ENCODE data around the gene PDE8A. TPM values are rescaled to one million over a fixed set of nuclear protein-coding genes. Genes with fewer than 3 reads are reported as not detected.

Gene PDE8A
- total and polyA plus RNA-seq, 4 donors: 11.2 to 47.5 (median 16.6) TPM

DNA sequence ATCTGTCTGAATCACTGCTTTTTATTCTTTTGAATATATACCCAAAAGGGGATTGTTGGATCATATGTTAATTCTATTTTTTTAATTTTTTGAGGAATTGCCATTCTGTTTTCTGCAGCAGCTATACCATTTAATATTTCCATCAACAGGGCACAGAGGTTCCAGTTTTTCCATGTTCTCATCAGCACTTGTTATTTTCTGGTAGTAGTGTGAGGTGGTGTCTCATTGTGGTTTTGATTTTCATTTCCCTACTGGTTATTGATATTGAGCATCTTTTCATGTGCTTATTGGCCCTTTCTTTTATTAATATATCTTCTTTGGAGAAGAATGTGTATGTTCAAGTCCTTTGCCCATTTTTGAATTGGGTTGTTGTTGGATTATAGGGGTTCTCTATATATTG, 68.1 kb downstream of the PDE8A start:
- Histone ChIP-seq H3K9me3 (ENCODE audit: control insufficient read depth in 4 of 4, low read length in 3 of 4) (no peaks in the 10 kb centered on the region), H3K27me3 (ENCODE audit: control insufficient read depth in 4 of 4, insufficient read depth in 4 of 4, low read length in 3 of 4) (no peaks in the 10 kb centered on the region), H3K4me3 (ENCODE audit: low read depth in 1 of 3, low read length in 3 of 3) (no peak overlapping the region), H3K4me1 (ENCODE audit: control insufficient read depth in 4 of 4, insufficient read depth in 4 of 4, low read length in 3 of 4) (peaks cover 0 to 8% (median 3%) of the 10 kb centered on the region in 4 donors), H3K9ac (ENCODE audit: low read depth in 1 of 2, low read length in 2 of 2) (no peak overlapping the region), H3K36me3 (ENCODE audit: control insufficient read depth in 4 of 4, insufficient read depth in 3 of 4, low read depth in 1 of 4, low read length in 3 of 4) (no peaks in the 10 kb centered on the region), H3K27ac (ENCODE audit: low read depth in 1 of 2, low read length in 2 of 2) (no peak overlapping the region)
- TF ChIP-seq JUND (IDR thresholded peaks at IDR 0.05): no peak
- TF ChIP-seq YY1 (IDR thresholded peaks at IDR 0.05): no peak
- TF ChIP-seq FOXA1 (IDR thresholded peaks at IDR 0.05): no peak
- DNase-seq (ENCODE audit: low spot score): no peak

DNA sequence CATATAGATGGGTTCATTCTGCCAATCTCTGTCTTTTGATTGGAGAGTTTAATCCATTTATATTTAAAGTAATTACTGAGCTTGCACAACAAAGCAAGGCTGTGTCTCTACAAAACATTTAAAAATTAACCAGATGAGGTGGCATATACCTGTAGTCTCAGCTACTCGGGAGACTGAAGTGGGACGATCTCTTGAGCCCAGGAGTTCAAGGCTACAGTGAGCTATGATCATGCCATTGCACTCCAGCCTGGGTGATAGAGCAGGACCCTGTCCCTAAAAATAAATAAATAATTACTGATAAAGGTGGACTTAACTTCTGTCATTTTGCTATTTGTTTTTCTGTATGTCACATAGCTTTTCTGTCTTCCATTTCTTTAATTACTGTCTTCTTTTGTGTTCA, 78.1 kb downstream of the PDE8A start:
- peaks cover 0 to 2% (median 0%) of the 10 kb centered on the region in 4 donors for H3K36me3 ChIP-seq (ENCODE audit: control insufficient read depth in 4 of 4, insufficient read depth in 3 of 4, low read depth in 1 of 4, low read length in 3 of 4)
- WGBS: 31% methylated on average over 2 of the region's 2 CpGs
- TF ChIP-seq EGR1 (IDR thresholded peaks at IDR 0.05; ENCODE audit: low read depth in 2 of 2): no peak
- TF ChIP-seq CTCF (IDR thresholded peaks at IDR 0.05; ENCODE audit: low read depth, low read length, missing input control): no peak
- TF ChIP-seq NR2F2 (IDR thresholded peaks at IDR 0.05): no peak
- TF ChIP-seq JUND (IDR thresholded peaks at IDR 0.05): no peak
- no peak for TF ChIP-seq FOXA1 (IDR thresholded peaks at IDR 0.05)
- no peak for TF ChIP-seq HNF4A (conservative IDR thresholded peaks at IDR 0.05)
- TF ChIP-seq, protein P1, sequence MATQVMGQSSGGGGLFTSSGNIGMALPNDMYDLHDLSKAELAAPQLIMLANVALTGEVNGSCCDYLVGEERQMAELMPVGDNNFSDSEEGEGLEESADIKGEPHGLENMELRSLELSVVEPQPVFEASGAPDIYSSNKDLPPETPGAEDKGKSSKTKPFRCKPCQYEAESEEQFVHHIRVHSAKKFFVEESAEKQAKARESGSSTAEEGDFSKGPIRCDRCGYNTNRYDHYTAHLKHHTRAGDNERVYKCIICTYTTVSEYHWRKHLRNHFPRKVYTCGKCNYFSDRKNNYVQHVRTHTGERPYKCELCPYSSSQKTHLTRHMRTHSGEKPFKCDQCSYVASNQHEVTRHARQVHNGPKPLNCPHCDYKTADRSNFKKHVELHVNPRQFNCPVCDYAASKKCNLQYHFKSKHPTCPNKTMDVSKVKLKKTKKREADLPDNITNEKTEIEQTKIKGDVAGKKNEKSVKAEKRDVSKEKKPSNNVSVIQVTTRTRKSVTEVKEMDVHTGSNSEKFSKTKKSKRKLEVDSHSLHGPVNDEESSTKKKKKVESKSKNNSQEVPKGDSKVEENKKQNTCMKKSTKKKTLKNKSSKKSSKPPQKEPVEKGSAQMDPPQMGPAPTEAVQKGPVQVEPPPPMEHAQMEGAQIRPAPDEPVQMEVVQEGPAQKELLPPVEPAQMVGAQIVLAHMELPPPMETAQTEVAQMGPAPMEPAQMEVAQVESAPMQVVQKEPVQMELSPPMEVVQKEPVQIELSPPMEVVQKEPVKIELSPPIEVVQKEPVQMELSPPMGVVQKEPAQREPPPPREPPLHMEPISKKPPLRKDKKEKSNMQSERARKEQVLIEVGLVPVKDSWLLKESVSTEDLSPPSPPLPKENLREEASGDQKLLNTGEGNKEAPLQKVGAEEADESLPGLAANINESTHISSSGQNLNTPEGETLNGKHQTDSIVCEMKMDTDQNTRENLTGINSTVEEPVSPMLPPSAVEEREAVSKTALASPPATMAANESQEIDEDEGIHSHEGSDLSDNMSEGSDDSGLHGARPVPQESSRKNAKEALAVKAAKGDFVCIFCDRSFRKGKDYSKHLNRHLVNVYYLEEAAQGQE (IDR thresholded peaks at IDR 0.05): no peak
- TF ChIP-seq ZBTB33 (IDR thresholded peaks at IDR 0.05): no peak
- no peak for TF ChIP-seq FOXA2 (IDR thresholded peaks at IDR 0.05)
- no peak for TF ChIP-seq RAD21 (IDR thresholded peaks at IDR 0.05)
- TF ChIP-seq GABPA (IDR thresholded peaks at IDR 0.05 in 1 of 2, conservative IDR thresholded peaks at IDR 0.05 in 1 of 2): no peak
- TF ChIP-seq HNF4G (IDR thresholded peaks at IDR 0.05): no peak
- TF ChIP-seq SP1 (IDR thresholded peaks at IDR 0.05): no peak
- TF ChIP-seq YY1 (IDR thresholded peaks at IDR 0.05): no peak
- DNase-seq (ENCODE audit: low spot score): no peak
- H3K4me1 ChIP-seq (ENCODE audit: control insufficient read depth in 4 of 4, insufficient read depth in 4 of 4, low read length in 3 of 4): peaks cover 0 to 4% (median 1%) of the 10 kb centered on the region in 4 donors
- H3K9me3 ChIP-seq (ENCODE audit: control insufficient read depth in 4 of 4, low read length in 3 of 4): no peaks in the 10 kb centered on the region
- H3K9ac ChIP-seq (ENCODE audit: low read depth in 1 of 2, low read length in 2 of 2): no peak overlapping the region
- no peak overlapping the region for H3K27ac ChIP-seq (ENCODE audit: low read depth in 1 of 2, low read length in 2 of 2)
- H3K4me3 ChIP-seq (ENCODE audit: low read depth in 1 of 3, low read length in 3 of 3): no peak overlapping the region
- H3K27me3 ChIP-seq (ENCODE audit: control insufficient read depth in 4 of 4, insufficient read depth in 4 of 4, low read length in 3 of 4): no peaks in the 10 kb centered on the region
